ENCODE data around the gene FHL2. TPM values are rescaled to one million over a fixed set of nuclear protein-coding genes. Genes with fewer than 3 reads are reported as not detected.
A peak's percentile ranks its signal among the peaks of the same experiment; 100 is the strongest.

Gene FHL2
- total and polyA plus RNA-seq, 2 of the 13 experiments (the other 11 are each of a cell fraction or from before 2014, with no cell fraction given): 1.9 to 74.8 TPM

GRCh38 chr2:105394951-105395611 lies 3.8 kb downstream of the FHL2 start (continued):
- TF ChIP-seq MIER3 (CRISPR knock-in tag; IDR thresholded peaks at IDR 0.05; ENCODE audit: borderline replicate concordance): peak; percentile 80; the same call in 1 of the 2 replicates
- peak; percentile 85; the same call in 1 of the 2 replicates for TF ChIP-seq HMG20A (CRISPR knock-in tag; IDR thresholded peaks at IDR 0.05; ENCODE audit: borderline replicate concordance)
- TF ChIP-seq TEAD3 (CRISPR knock-in tag; optimal IDR thresholded peaks at IDR 0.05; ENCODE audit: borderline replicate concordance): peak; percentile 93
- no peak for TF ChIP-seq ZNF282 (IDR thresholded peaks at IDR 0.05; ENCODE audit: partially characterized antibody)
- TF ChIP-seq GABPA (IDR thresholded peaks at IDR 0.05; ENCODE audit: low read depth, low read length): no peak
- peak; percentile 33; the same call in 1 of the 2 replicates for TF ChIP-seq GABPA (CRISPR knock-in tag; IDR thresholded peaks at IDR 0.05; ENCODE audit: low read depth)
- no peak for TF ChIP-seq KLF6 (CRISPR knock-in tag; IDR thresholded peaks at IDR 0.05)
- TF ChIP-seq DPF2 (CRISPR knock-in tag; IDR thresholded peaks at IDR 0.05; ENCODE audit: borderline replicate concordance, low read depth): 0 out of 2 replicates have a peak, but pooled peaks have one; percentile 32
- TF ChIP-seq KAT8 (CRISPR knock-in tag; IDR thresholded peaks at IDR 0.05): 0 out of 2 replicates have a peak, but pooled peaks have one; percentile 22
- 0 out of 2 replicates have a peak, but pooled peaks have one; percentile 42 for TF ChIP-seq ZMYM3 (CRISPR knock-in tag; IDR thresholded peaks at IDR 0.05)
- peak; percentile 48; the same call in 1 of the 2 replicates for TF ChIP-seq RCOR2 (CRISPR knock-in tag; IDR thresholded peaks at IDR 0.05)
- no peak for TF ChIP-seq KMT2B (CRISPR knock-in tag; IDR thresholded peaks at IDR 0.05)
- no peak for TF ChIP-seq ZNF362 (CRISPR knock-in tag; IDR thresholded peaks at IDR 0.05; ENCODE audit: borderline replicate concordance)
- TF ChIP-seq NCOA5 (CRISPR knock-in tag; IDR thresholded peaks at IDR 0.05): no peak
- 0 out of 2 replicates have a peak, but pooled peaks have one; percentile 49 for TF ChIP-seq ZNF614 (CRISPR knock-in tag; IDR thresholded peaks at IDR 0.05; ENCODE audit: borderline replicate concordance)
- no peak for TF ChIP-seq LCORL (IDR thresholded peaks at IDR 0.05)
- TF ChIP-seq LCORL (CRISPR knock-in tag; IDR thresholded peaks at IDR 0.05): peak; percentile 62
- TF ChIP-seq ZNF543 (CRISPR knock-in tag; IDR thresholded peaks at IDR 0.05): no peak
- peak; percentile 65 for TF ChIP-seq ZNF687 (CRISPR knock-in tag; IDR thresholded peaks at IDR 0.05)
- peak; percentile 44; the same call in 1 of the 2 replicates for TF ChIP-seq HNF4A (CRISPR knock-in tag; IDR thresholded peaks at IDR 0.05)
- TF ChIP-seq TFDP1 (CRISPR knock-in tag; IDR thresholded peaks at IDR 0.05; ENCODE audit: borderline replicate concordance): peak; percentile 44; the same call in 1 of the 2 replicates
- no peak for TF ChIP-seq ZNF7 (CRISPR knock-in tag; IDR thresholded peaks at IDR 0.05)
- TF ChIP-seq ZMYM4 (CRISPR knock-in tag; IDR thresholded peaks at IDR 0.05): peak; percentile 51
- TF ChIP-seq EEA1 (CRISPR knock-in tag; IDR thresholded peaks at IDR 0.05; ENCODE audit: borderline replicate concordance): no peak
- TF ChIP-seq ZNF724P (CRISPR knock-in tag; IDR thresholded peaks at IDR 0.05; ENCODE audit: borderline replicate concordance): no peak
- TF ChIP-seq ZMAT5 (CRISPR knock-in tag; IDR thresholded peaks at IDR 0.05; ENCODE audit: borderline replicate concordance, low read depth): no peak

Measured in HepG2 (cell line).